PC-9 (cell line): ENCODE data around the gene BRAP. TPM values are rescaled to one million over a fixed set of nuclear protein-coding genes. Genes with fewer than 3 reads are reported as not detected.

ENCODE experiments used
- BruUV-seq: library from RNA; stranded (reverse); fragments of 400-500 nt; replicated peaks from 2 replicates; lab custom pipeline; 2021; lab: Mats Ljungman, UMichigan
- CTCF ChIA-PET: fragments of 300-600 bp; sonication (Branson Sonifier 250); formaldehyde crosslinking; loops from one replicate; lab custom pipeline; 2022; ENCODE audit warnings: antibody characterized with exemption; lab: Charles Lee
- POLR2A ChIA-PET: fragments of 300-600 bp; sonication (Branson Sonifier 250); formaldehyde crosslinking; loops from one replicate; lab custom pipeline; 2022; ENCODE audit warnings: antibody characterized with exemption; ENCODE audit not compliant: unreplicated experiment; lab: Charles Lee
- DNase-seq, 2 experiments: peaks; one replicate each; pipeline versions ENCODE4 v3.0.0 to v3.0.0-alpha.2; 2015 to 2022; ENCODE audit warnings: mixed read lengths in 1 of 2
- H2AFZ ChIP-seq: fragments of 200-600 bp; sonication (generic); 2 replicates; pipeline ENCODE4 v1.8.1; 2017; ENCODE audit warnings: antibody characterized with exemption
- H3F3A ChIP-seq: fragments of 200-600 bp; sonication (generic); 2 replicates; pipeline ENCODE4 v1.8.1; 2017; ENCODE audit warnings: antibody characterized with exemption, mild to moderate bottlenecking, low read depth; ENCODE audit not compliant: insufficient read depth
- H3K27ac ChIP-seq: fragments of 200-600 bp; sonication (generic); 2 replicates; pipeline ENCODE4 v1.6.1; 2016; ENCODE audit warnings: mixed run types
- H3K27me3 ChIP-seq: fragments of 200-600 bp; sonication (generic); 2 replicates; pipeline ENCODE4 v1.6.1; 2016; ENCODE audit warnings: low read depth, mixed run types; ENCODE audit not compliant: insufficient read depth
- H3K36me3 ChIP-seq: fragments of 200-600 bp; sonication (generic); 2 replicates; pipeline ENCODE4 v1.6.1; 2016; ENCODE audit warnings: low read depth, mixed run types
- H3K4me1 ChIP-seq: fragments of 200-600 bp; sonication (generic); replicated peaks from 2 replicates; pipeline ENCODE4 v1.6.1; 2016; ENCODE audit warnings: mixed run types; ENCODE audit not compliant: insufficient read depth
- H3K4me2 ChIP-seq: fragments of 200-600 bp; sonication (generic); 2 replicates; pipeline ENCODE4 v1.6.1; 2017; ENCODE audit warnings: mixed run types
- H3K4me3 ChIP-seq: fragments of 200-600 bp; sonication (generic); 2 replicates; pipeline ENCODE4 v1.6.1; 2016; ENCODE audit warnings: mixed run types
- H3K79me2 ChIP-seq: fragments of 200-600 bp; sonication (generic); 2 replicates; pipeline ENCODE4 v1.6.1; 2017; ENCODE audit warnings: low read depth, mixed run types
- H3K9me2 ChIP-seq: fragments of 200-600 bp; sonication (generic); 2 replicates; pipeline ENCODE4 v1.8.1; 2017; ENCODE audit warnings: mild to moderate bottlenecking; ENCODE audit not compliant: insufficient read depth
- H3K9me3 ChIP-seq: fragments of 200-600 bp; sonication (generic); 2 replicates; pipeline ENCODE4 v1.8.1; 2016; ENCODE audit warnings: low read depth; ENCODE audit not compliant: insufficient read depth
- H4K20me1 ChIP-seq: fragments of 200-600 bp; sonication (generic); 2 replicates; pipeline ENCODE4 v1.8.1; 2017; ENCODE audit not compliant: insufficient read depth
- EZH2 ChIP-seq: fragments of 200-600 bp; sonication (generic); IDR thresholded peaks from 2 replicates; pipeline ENCODE4 v1.8.0; 2017; ENCODE audit warnings: antibody characterized with exemption, low read depth
- intact Hi-C: fragments of 100-400 bp; cut with micrococcal nuclease; formaldehyde crosslinking; loops from one replicate; pipeline ENCODE4 v1.10.0; 2022; ENCODE audit not compliant: unreplicated experiment
- total RNA-seq: library from RNA; stranded (reverse); gene quantifications from 2 replicates; pipeline ENCODE4 v1.2.3, GENCODE V29; 2021
- TF ChIP-seq, protein P1 (sequence below): fragments of 200-600 bp; sonication (generic); conservative IDR thresholded peaks from 2 replicates; pipeline ENCODE4 v1.6.1; 2017; ENCODE audit warnings: mixed run types, antibody characterized with exemption, mild to moderate bottlenecking, moderate library complexity

The BRAP gene
- total RNA-seq, 1 experiment from 2014 or later, result 15.8 TPM

DNA sequence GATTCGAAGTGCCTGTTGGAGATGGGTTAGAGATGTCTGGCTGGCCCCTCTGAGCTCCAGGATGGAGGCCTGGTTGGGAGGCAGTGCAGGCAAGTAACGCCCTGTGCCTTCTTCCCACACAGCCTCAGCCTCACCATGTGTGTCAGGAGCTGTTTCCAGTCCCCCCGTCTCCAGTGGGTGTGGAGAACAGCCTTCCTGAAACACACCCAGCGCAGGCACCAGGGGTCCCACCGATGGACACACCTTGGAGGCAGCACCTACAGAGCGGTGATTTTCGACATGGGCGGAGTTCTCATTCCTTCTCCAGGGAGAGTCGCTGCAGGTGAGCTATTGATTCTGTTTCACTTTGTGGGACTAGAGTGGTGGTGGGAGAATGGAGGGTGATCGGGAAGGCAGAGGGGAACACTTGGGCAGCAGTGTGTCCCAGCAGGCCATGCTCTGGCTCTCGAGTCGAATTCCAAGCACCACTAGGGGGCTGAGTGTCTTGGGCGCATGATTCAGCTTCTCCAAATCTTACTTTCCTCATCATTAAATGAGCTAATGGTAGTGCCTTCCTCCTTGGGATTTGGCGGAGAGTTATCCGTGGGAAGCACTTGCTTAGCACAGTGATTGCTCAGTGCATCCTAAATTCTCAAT lies 6.9 kb upstream of the BRAP start:
- no peak overlapping the region for H2AFZ ChIP-seq
- no peaks in the 10 kb centered on the region for H3K27me3 ChIP-seq
- no peak overlapping the region for H3K4me3 ChIP-seq
- no peaks in the 10 kb centered on the region for H3K9me2 ChIP-seq
- no peaks in the 10 kb centered on the region for H3K4me1 ChIP-seq
- H3F3A ChIP-seq, result no peaks in the 10 kb centered on the region
- no TSS peak for BruUV-seq
- CTCF ChIA-PET, result interaction anchor here (0.6 kb wide), 1 partner anchor 424 kb away, joined by 11 read pairs; no protein-coding TSS in a partner anchor
- POLR2A ChIA-PET, result no interaction called here
- TF ChIP-seq, protein P1, sequence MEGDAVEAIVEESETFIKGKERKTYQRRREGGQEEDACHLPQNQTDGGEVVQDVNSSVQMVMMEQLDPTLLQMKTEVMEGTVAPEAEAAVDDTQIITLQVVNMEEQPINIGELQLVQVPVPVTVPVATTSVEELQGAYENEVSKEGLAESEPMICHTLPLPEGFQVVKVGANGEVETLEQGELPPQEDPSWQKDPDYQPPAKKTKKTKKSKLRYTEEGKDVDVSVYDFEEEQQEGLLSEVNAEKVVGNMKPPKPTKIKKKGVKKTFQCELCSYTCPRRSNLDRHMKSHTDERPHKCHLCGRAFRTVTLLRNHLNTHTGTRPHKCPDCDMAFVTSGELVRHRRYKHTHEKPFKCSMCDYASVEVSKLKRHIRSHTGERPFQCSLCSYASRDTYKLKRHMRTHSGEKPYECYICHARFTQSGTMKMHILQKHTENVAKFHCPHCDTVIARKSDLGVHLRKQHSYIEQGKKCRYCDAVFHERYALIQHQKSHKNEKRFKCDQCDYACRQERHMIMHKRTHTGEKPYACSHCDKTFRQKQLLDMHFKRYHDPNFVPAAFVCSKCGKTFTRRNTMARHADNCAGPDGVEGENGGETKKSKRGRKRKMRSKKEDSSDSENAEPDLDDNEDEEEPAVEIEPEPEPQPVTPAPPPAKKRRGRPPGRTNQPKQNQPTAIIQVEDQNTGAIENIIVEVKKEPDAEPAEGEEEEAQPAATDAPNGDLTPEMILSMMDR, result 0 out of 2 replicates have a peak, but pooled peaks have one; percentile 30
- TF ChIP-seq EZH2, result no peak
- H4K20me1 ChIP-seq, result no peaks in the 10 kb centered on the region
- DNase-seq, result no peak
- H3K79me2 ChIP-seq, result peaks cover 1% of the 10 kb centered on the region; the same call in 1 of the 2 replicates
- no peak overlapping the region for H3K4me2 ChIP-seq
- intact Hi-C loops, result no loop called here
- H3K27ac ChIP-seq, result no peak overlapping the region
- H3K36me3 ChIP-seq, result no peaks in the 10 kb centered on the region; the same call in 1 of the 2 replicates
- no peaks in the 10 kb centered on the region for H3K9me3 ChIP-seq

DNA sequence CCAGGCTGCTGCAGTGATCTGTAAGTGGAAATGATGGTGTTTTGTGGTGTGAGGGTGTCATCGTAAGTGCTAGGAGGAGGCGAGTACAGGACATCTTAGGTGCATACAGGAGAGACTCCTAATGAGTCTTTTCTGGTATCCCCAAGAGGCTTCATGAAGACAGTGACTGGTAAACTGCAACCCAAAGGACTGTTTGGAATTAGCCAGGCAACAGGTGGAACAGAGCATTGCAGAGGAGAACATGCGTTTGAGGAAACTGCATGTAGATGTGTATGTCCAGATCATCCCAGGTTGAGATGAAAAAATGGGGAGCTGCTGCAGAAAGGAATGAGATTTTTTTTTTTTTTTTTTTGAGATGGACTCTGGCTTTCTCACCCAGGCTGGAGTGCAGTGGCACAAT lies 5.5 kb upstream of the BRAP start:
- H3K9me2 ChIP-seq, result no peaks in the 10 kb centered on the region
- H3F3A ChIP-seq, result peaks cover 8% of the 10 kb centered on the region; the same call in 1 of the 2 replicates
- no peak overlapping the region for H3K27ac ChIP-seq
- peaks cover 15% of the 10 kb centered on the region for H3K79me2 ChIP-seq
- DNase-seq, result no peak
- no peak overlapping the region for H2AFZ ChIP-seq
- no peaks in the 10 kb centered on the region for H3K9me3 ChIP-seq
- no peaks in the 10 kb centered on the region; the same call in 1 of the 2 replicates for H3K36me3 ChIP-seq
- no TSS peak for BruUV-seq
- ChIA-PET POLR2A (no interaction called here), CTCF (no interaction called here)
- intact Hi-C loops, result no loop called here
- no peak for TF ChIP-seq EZH2
- peaks cover 8% of the 10 kb centered on the region; the same call in 1 of the 2 replicates for H3K4me1 ChIP-seq
- H3K27me3 ChIP-seq, result no peaks in the 10 kb centered on the region
- no peak overlapping the region for H3K4me3 ChIP-seq
- no peak overlapping the region for H3K4me2 ChIP-seq
- H4K20me1 ChIP-seq, result no peaks in the 10 kb centered on the region

DNA sequence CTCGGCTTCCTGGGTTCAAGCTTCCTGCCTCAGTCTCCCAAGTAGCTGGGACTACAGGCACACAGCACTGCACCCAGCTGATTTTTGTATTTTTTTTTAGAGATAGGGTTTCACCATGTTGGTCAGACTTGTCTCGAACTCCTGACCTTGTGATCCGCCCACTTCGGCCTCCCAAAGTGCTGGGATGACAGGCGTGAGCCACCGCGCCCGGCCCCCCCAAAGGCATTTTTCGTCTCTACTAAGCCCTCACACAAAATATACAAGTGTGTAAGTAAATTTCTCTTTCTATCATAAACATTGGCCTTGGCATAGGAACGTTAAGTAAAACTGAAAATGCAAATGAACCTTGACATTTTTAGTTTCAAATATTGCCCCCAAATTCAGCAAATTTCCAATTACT lies 2.2 kb upstream of the BRAP start:
- DNase-seq, result no peak
- Histone ChIP-seq H4K20me1 (no peaks in the 10 kb centered on the region; the same call in none of the 2 replicates), H3K4me1 (peaks cover 18% of the 10 kb centered on the region; the same call in 1 of the 2 replicates), H3K27me3 (no peaks in the 10 kb centered on the region), H2AFZ (no peak overlapping the region), H3K9me2 (no peaks in the 10 kb centered on the region), H3K4me3 (no peak overlapping the region), H3F3A (peaks cover 14% of the 10 kb centered on the region; the same call in 1 of the 2 replicates), H3K27ac (no peak overlapping the region), H3K36me3 (no peaks in the 10 kb centered on the region), H3K4me2 (no peak overlapping the region), H3K9me3 (no peaks in the 10 kb centered on the region), H3K79me2 (peaks cover 46% of the 10 kb centered on the region)
- no peak for TF ChIP-seq EZH2
- TF ChIP-seq, protein P1, result no peak
- CTCF ChIA-PET, result no interaction called here
- POLR2A ChIA-PET, result no interaction called here
- intact Hi-C loops, result loop anchor here (2.0 to 5.0 kb wide), 2 partner anchors 125 to 724 kb away; no protein-coding TSS in a partner anchor
- no TSS peak for BruUV-seq
